OCI-LY1 (cell line): ENCODE measurements around the gene NKTR.
A peak's percentile ranks its signal among the peaks of the same experiment; 100 is the strongest.

Source experiments
- H2AFZ ChIP-seq: fragments of 200-600 bp; sonication (generic), shearing (Covaris generic); 2 replicates; pipeline ENCODE4 v1.6.0; 2014; ENCODE audit warnings: antibody characterized with exemption, mild to moderate bottlenecking, low read length
- H3F3A ChIP-seq: fragments of 200-600 bp; sonication (generic), shearing (Covaris generic); 2 replicates; pipeline ENCODE4 v1.6.0; 2014; ENCODE audit warnings: mild to moderate bottlenecking, antibody characterized with exemption, low read length, moderate library complexity; ENCODE audit not compliant: insufficient read depth
- H3K27ac ChIP-seq: fragments of 200-600 bp; sonication (generic); 2 replicates; pipeline ENCODE4 v1.5.1; 2014; ENCODE audit warnings: low read length, mixed run types, mild to moderate bottlenecking, low read depth; ENCODE audit not compliant: poor library complexity, severe bottlenecking
- H3K27me3 ChIP-seq: fragments of 200-600 bp; sonication (generic); 2 replicates; pipeline ENCODE4 v1.6.0; 2014; ENCODE audit warnings: antibody characterized with exemption, mild to moderate bottlenecking, low read length, moderate library complexity; ENCODE audit not compliant: insufficient read depth
- H3K36me3 ChIP-seq: fragments of 200-600 bp; sonication (generic); 2 replicates; pipeline ENCODE4 v1.6.1; 2014; ENCODE audit warnings: mild to moderate bottlenecking, antibody characterized with exemption, low read length, moderate library complexity, mixed read lengths; ENCODE audit not compliant: insufficient read depth
- H3K4me1 ChIP-seq: fragments of 200-600 bp; sonication (generic); 2 replicates; pipeline ENCODE4 v1.5.1; 2014; ENCODE audit warnings: mild to moderate bottlenecking, low read length, moderate library complexity; ENCODE audit not compliant: insufficient read depth, severe bottlenecking
- H3K4me2 ChIP-seq: fragments of 200-600 bp; sonication (generic), shearing (Covaris generic); 2 replicates; pipeline ENCODE4 v1.6.1; 2014; ENCODE audit warnings: low read length
- H3K4me3 ChIP-seq: fragments of 200-600 bp; sonication (generic); 2 replicates; pipeline ENCODE4 v1.5.1; 2014; ENCODE audit warnings: low read length, low read depth, mild to moderate bottlenecking, mixed read lengths; ENCODE audit not compliant: poor library complexity, severe bottlenecking
- H3K79me2 ChIP-seq: fragments of 200-600 bp; shearing (Covaris generic); 2 replicates; pipeline ENCODE4 v1.6.1; 2016; ENCODE audit warnings: mixed run types, low read length, mixed read lengths; ENCODE audit not compliant: insufficient read depth
- H3K9ac ChIP-seq: fragments of 200-600 bp; sonication (generic), shearing (Covaris generic); 2 replicates; pipeline ENCODE4 v1.6.1; 2014; ENCODE audit warnings: mild to moderate bottlenecking, low read length, mixed read lengths
- H3K9me2 ChIP-seq: fragments of 200-600 bp; sonication (generic), shearing (Covaris generic); 2 replicates; pipeline ENCODE4 v1.6.1; 2014; ENCODE audit warnings: low read depth, mild to moderate bottlenecking, low read length, mixed read lengths
- H3K9me3 ChIP-seq: fragments of 200-600 bp; shearing (Covaris generic); 2 replicates; pipeline ENCODE4 v1.6.1; 2014; ENCODE audit warnings: low read length, mixed read lengths
- H4K20me1 ChIP-seq: fragments of 200-600 bp; sonication (generic), shearing (Covaris generic); 2 replicates; pipeline ENCODE4 v1.6.0; 2016; ENCODE audit warnings: mild to moderate bottlenecking, low read length; ENCODE audit not compliant: insufficient read depth
- EZH2 ChIP-seq: fragments of 200-600 bp; sonication (generic), shearing (Covaris generic); IDR thresholded peaks from 2 replicates; pipeline ENCODE4 v1.8.0; 2017; ENCODE audit warnings: borderline replicate concordance, mixed run types, mild to moderate bottlenecking, antibody characterized with exemption, low read length, moderate library complexity, mixed read lengths
- TF ChIP-seq, protein P1 (sequence below): fragments of 200-600 bp; sonication (generic), shearing (Covaris generic); IDR thresholded peaks from 2 replicates; pipeline ENCODE4 v1.5.1; 2017; ENCODE audit warnings: mild to moderate bottlenecking, antibody characterized with exemption, low read length, moderate library complexity, mixed read lengths

NKTR gene

DNA sequence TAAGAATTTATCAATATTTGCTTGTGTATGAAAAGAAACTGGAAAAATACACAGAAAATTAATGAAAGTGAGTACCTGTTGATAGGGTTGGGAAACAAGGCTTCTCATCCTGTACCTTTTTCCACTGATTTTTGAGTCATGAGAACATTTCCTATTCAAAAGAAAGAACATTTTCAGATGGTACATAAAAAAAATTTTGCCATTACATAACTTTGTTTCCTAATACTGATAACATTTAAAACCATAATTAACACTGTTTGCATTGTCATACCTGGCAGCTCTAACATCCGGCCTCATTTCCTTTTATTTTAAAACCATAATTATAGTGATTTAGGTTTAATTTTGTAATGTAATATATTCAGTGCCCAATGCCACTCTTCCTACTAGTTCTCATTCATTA, 11.7 kb downstream of the NKTR start:
- Histone ChIP-seq H3K9ac (no peak overlapping the region), H3K27me3 (no peaks in the 10 kb centered on the region), H3K9me2 (no peaks in the 10 kb centered on the region), H3K36me3 (peaks cover 22% of the 10 kb centered on the region), H3K4me3 (peak overlapping the region; percentile 4), H3K27ac (peak overlapping the region; percentile 78), H3K4me2 (peak overlapping the region; percentile 43), H2AFZ (no peak overlapping the region), H3F3A (no peaks in the 10 kb centered on the region), H3K79me2 (peaks cover 96% of the 10 kb centered on the region), H4K20me1 (no peaks in the 10 kb centered on the region), H3K9me3 (no peaks in the 10 kb centered on the region), H3K4me1 (peaks cover 49% of the 10 kb centered on the region)
- TF ChIP-seq, protein P1, sequence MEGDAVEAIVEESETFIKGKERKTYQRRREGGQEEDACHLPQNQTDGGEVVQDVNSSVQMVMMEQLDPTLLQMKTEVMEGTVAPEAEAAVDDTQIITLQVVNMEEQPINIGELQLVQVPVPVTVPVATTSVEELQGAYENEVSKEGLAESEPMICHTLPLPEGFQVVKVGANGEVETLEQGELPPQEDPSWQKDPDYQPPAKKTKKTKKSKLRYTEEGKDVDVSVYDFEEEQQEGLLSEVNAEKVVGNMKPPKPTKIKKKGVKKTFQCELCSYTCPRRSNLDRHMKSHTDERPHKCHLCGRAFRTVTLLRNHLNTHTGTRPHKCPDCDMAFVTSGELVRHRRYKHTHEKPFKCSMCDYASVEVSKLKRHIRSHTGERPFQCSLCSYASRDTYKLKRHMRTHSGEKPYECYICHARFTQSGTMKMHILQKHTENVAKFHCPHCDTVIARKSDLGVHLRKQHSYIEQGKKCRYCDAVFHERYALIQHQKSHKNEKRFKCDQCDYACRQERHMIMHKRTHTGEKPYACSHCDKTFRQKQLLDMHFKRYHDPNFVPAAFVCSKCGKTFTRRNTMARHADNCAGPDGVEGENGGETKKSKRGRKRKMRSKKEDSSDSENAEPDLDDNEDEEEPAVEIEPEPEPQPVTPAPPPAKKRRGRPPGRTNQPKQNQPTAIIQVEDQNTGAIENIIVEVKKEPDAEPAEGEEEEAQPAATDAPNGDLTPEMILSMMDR: no peak
- TF ChIP-seq EZH2: no peak

DNA sequence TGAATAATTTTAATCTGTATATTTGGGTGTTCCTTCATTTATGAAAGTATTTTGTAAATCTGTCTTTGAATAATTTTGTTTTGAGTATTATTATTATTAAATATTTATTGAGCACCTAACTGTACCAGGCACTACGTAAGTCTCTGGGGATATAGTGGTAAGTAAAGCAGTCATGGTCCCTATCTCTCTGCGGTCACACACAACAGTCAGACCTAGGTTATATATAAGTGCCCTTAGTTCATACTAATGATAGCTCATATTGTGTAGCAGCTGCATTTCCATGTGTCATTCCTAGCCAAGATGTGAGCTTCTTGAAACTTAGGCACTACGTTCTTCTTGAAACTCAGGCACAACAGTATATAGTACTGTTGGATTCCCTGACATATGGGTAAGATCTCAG, 12.4 kb downstream of the NKTR start:
- no peaks in the 10 kb centered on the region for H3K9me2 ChIP-seq
- TF ChIP-seq EZH2: no peak
- TF ChIP-seq, protein P1: no peak
- no peaks in the 10 kb centered on the region for H3K27me3 ChIP-seq
- peak overlapping the region; percentile 15; the same call in 1 of the 2 replicates for H3K9ac ChIP-seq
- peak overlapping the region; percentile 43 for H3K4me2 ChIP-seq
- H3K27ac ChIP-seq: peak overlapping the region; percentile 78
- H3K79me2 ChIP-seq: peaks cover 93% of the 10 kb centered on the region
- peak overlapping the region; percentile 20 for H3K4me3 ChIP-seq
- no peaks in the 10 kb centered on the region for H4K20me1 ChIP-seq
- no peaks in the 10 kb centered on the region for H3F3A ChIP-seq
- H3K4me1 ChIP-seq: peaks cover 49% of the 10 kb centered on the region
- H3K9me3 ChIP-seq: no peaks in the 10 kb centered on the region
- H2AFZ ChIP-seq: no peak overlapping the region
- peaks cover 15% of the 10 kb centered on the region for H3K36me3 ChIP-seq

DNA sequence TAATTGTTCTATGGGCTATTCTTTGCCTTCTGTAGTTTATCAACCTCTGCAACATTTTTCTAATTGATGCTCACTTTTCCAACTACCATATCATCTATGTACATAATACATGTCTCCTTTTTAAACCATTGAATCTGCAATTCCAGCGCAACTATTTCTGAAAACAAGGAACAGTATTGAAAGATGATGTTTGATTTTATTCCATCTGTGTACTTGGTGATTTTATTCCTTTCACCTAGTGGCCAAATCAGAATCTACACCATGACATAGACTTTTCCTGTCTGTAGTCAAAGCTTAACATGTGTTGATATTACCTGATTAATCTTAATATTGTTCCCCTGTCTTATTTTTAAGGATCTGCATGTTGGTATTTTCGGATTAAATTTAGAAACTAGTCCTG, 13.0 kb downstream of the NKTR start:
- Histone ChIP-seq H3K9me2 (no peaks in the 10 kb centered on the region), H3K9me3 (no peaks in the 10 kb centered on the region), H3K27ac (peak overlapping the region; percentile 78), H4K20me1 (no peaks in the 10 kb centered on the region), H3F3A (no peaks in the 10 kb centered on the region), H3K9ac (peak overlapping the region; percentile 15; the same call in 1 of the 2 replicates), H3K4me3 (peak overlapping the region; percentile 20), H3K4me1 (peaks cover 49% of the 10 kb centered on the region), H3K27me3 (no peaks in the 10 kb centered on the region), H3K79me2 (peaks cover 88% of the 10 kb centered on the region), H3K4me2 (peak overlapping the region; percentile 43), H2AFZ (no peak overlapping the region), H3K36me3 (peaks cover 12% of the 10 kb centered on the region)
- no peak for TF ChIP-seq EZH2
- TF ChIP-seq, protein P1: peak; percentile 73
